GM12865 (cell line): ENCODE data around the gene SEPTIN5.

Experiments used
- DNase-seq: peaks from one replicate; pipeline ENCODE4 v3.0.0; 2010; ENCODE audit warnings: low read depth
- H3K4me3 ChIP-seq: 2 replicates; pipeline ENCODE4 v1.5.1; 2011; ENCODE audit warnings: mild to moderate bottlenecking, low read depth, low read length, control low read depth
- CTCF ChIP-seq: IDR thresholded peaks from 2 replicates; pipeline ENCODE4 v1.5.1; 2011; ENCODE audit warnings: low read length, control low read depth, low read depth, inconsistent platforms; ENCODE audit not compliant: insufficient read depth; ENCODE audit errors: missing control alignments

SEPTIN5 gene

GRCh38 chr22:19765477-19766239, 51.4 kb downstream of the SEPTIN5 start:
- no peak for TF ChIP-seq CTCF
- no peak overlapping the region for H3K4me3 ChIP-seq
- DNase-seq = no peak

- DNase-seq = no peak
- no peak for TF ChIP-seq CTCF
- no peak overlapping the region for H3K4me3 ChIP-seq
Measured at GRCh38 chr22:19766240-19766510, 51.9 kb downstream of the SEPTIN5 start.

- no peak overlapping the region for H3K4me3 ChIP-seq
- peak; percentile 17 for TF ChIP-seq CTCF
- peak; percentile 34 for DNase-seq
Measured at GRCh38 chr22:19766511-19767426, 52.5 kb downstream of the SEPTIN5 start.

GRCh38 chr22:19767427-19768341, 53.4 kb downstream of the SEPTIN5 start:
- H3K4me3 ChIP-seq = no peak overlapping the region
- TF ChIP-seq CTCF = no peak
- no peak for DNase-seq

- TF ChIP-seq CTCF = no peak
- H3K4me3 ChIP-seq = no peak overlapping the region
Measured at GRCh38 chr22:19769393-19769715, 55.1 kb downstream of the SEPTIN5 start.

GRCh38 chr22:19770349-19771220, 56.3 kb downstream of the SEPTIN5 start:
- no peak overlapping the region for H3K4me3 ChIP-seq

More at GRCh38 chr22:19769393-19769715, 55.1 kb downstream of the SEPTIN5 start:
- no peak for DNase-seq

More at GRCh38 chr22:19770349-19771220, 56.3 kb downstream of the SEPTIN5 start:
- no peak for TF ChIP-seq CTCF
- no peak for DNase-seq
